GM19468 (cell line): ENCODE data around the gene CDH4.

Experiments used
- ATAC-seq: cut with Tn5 transposase; IDR thresholded peaks from one replicate; pipeline ENCODE4 v1.9.1; 2021; ENCODE audit warnings: mild to moderate bottlenecking, moderate library complexity, moderate number of reproducible peaks; ENCODE audit not compliant: unreplicated experiment; ENCODE audit errors: extremely low read depth

The CDH4 gene

GRCh38 chr20:61280217-61280980 is 28.3 kb downstream of the CDH4 start:
- no peak for ATAC-seq

- no peak for ATAC-seq
These were observed 29.3 kb downstream of the CDH4 start for GRCh38 chr20:61281286-61281795.

- ATAC-seq = no peak
These were observed 32.7 kb downstream of the CDH4 start for GRCh38 chr20:61284752-61285151.

- ATAC-seq = no peak
These were observed 33.1 kb downstream of the CDH4 start for GRCh38 chr20:61285152-61285645.

- ATAC-seq = no peak
These were observed 33.6 kb downstream of the CDH4 start for GRCh38 chr20:61285691-61286090.

- no peak for ATAC-seq
These were observed 35.7 kb downstream of the CDH4 start for GRCh38 chr20:61287583-61288275.

GRCh38 chr20:61288331-61288784 is 36.3 kb downstream of the CDH4 start:
- no peak for ATAC-seq

GRCh38 chr20:61289166-61289565 is 37.1 kb downstream of the CDH4 start:
- no peak for ATAC-seq

GRCh38 chr20:61290721-61291120 is 38.7 kb downstream of the CDH4 start:
- no peak for ATAC-seq

GRCh38 chr20:61291166-61291829 is 39.2 kb downstream of the CDH4 start:
- no peak for ATAC-seq

- no peak for ATAC-seq
These were observed 40.3 kb downstream of the CDH4 start for GRCh38 chr20:61292391-61292790.

- no peak for ATAC-seq
These were observed 41.0 kb downstream of the CDH4 start for GRCh38 chr20:61292821-61293612.

GRCh38 chr20:61293951-61294350 is 41.9 kb downstream of the CDH4 start:
- ATAC-seq = no peak

GRCh38 chr20:61295249-61295648 is 43.2 kb downstream of the CDH4 start:
- ATAC-seq = no peak

- no peak for ATAC-seq
These were observed 43.9 kb downstream of the CDH4 start for GRCh38 chr20:61295682-61296628.

GRCh38 chr20:61296629-61297019 is 44.6 kb downstream of the CDH4 start:
- no peak for ATAC-seq

- ATAC-seq = no peak
These were observed 45.4 kb downstream of the CDH4 start for GRCh38 chr20:61297491-61297890.

- no peak for ATAC-seq
These were observed 45.9 kb downstream of the CDH4 start for GRCh38 chr20:61297986-61298385.

GRCh38 chr20:61298661-61299060 is 46.6 kb downstream of the CDH4 start:
- no peak for ATAC-seq
